Naive B cell (primary cell): Measurements from ENCODE around the gene GBX2. TPM values are rescaled to one million over a fixed set of nuclear protein-coding genes. Genes with fewer than 3 reads are reported as not detected.
A peak's percentile ranks its signal among the peaks of the same experiment; 100 is the strongest.

ENCODE experiments used
- ATAC-seq, 2 donors: fragments of 150-1000 bp; cut with Tn5 transposase; 2 replicates each; pipeline ENCODE4 v1.10.0; 2021; ENCODE audit warnings: low read depth in 2 of 2, mild to moderate bottlenecking in 2 of 2, moderate library complexity in 2 of 2
- DNase-seq: peaks from one replicate; pipeline ENCODE4 v3.0.0; 2022
- H3K27ac Mint-ChIP-seq, 6 donors: one replicate each; pipeline ENCODE4 v1.8.0; 2020 to 2022; ENCODE audit warnings: mild to moderate bottlenecking in 6 of 6, mixed read lengths in 6 of 6, moderate library complexity in 5 of 6, inconsistent platforms in 2 of 6
- H3K27me3 Mint-ChIP-seq, 3 donors: one replicate each; pipeline ENCODE4 v1.8.0; 2021 to 2022; ENCODE audit warnings: mixed read lengths in 3 of 3, mild to moderate bottlenecking in 1 of 3
- H3K36me3 Mint-ChIP-seq, 2 donors: one replicate each; pipeline ENCODE4 v1.8.0; 2020 to 2022; ENCODE audit warnings: mixed read lengths in 2 of 2, inconsistent platforms in 1 of 2, mild to moderate bottlenecking in 1 of 2
- H3K4me1 Mint-ChIP-seq, 3 donors: one replicate each; pipeline ENCODE4 v1.8.0; 2020 to 2022; ENCODE audit warnings: mixed read lengths in 3 of 3, inconsistent platforms in 1 of 3, mild to moderate bottlenecking in 1 of 3, moderate library complexity in 1 of 3
- H3K4me3 Mint-ChIP-seq, 8 donors: one replicate each; pipeline ENCODE4 v1.8.0; 2020 to 2022; ENCODE audit warnings: mild to moderate bottlenecking in 8 of 8, mixed read lengths in 8 of 8, moderate library complexity in 8 of 8, inconsistent platforms in 2 of 8
- H3K9me3 Mint-ChIP-seq, 7 donors: one replicate each; pipeline ENCODE4 v1.8.0; 2020 to 2022; ENCODE audit warnings: mixed read lengths in 7 of 7, mild to moderate bottlenecking in 5 of 7, inconsistent platforms in 2 of 7, moderate library complexity in 1 of 7
- polyA plus RNA-seq, 6 donors: library from polyadenylated mRNA; unstranded; fragments of 300-500 nt; fragmentation: Illumina TruSeq; gene quantifications; one replicate each; pipeline ENCODE4 v1.2.3, GENCODE V29; 2021; ENCODE audit warnings: low read depth in 6 of 6

GBX2 gene
- polyA plus RNA-seq, 6 donors from 2014 or later, result not detected

GRCh38 chr2:236170590-236171165, 2.5 kb upstream of the GBX2 start:
- DNase-seq (no peak), ATAC-seq (no peak)
- H3K27ac Mint-ChIP-seq, result peak overlapping the region in 3 of 6 donors; percentile 30 to 42 (median 42)
- peaks cover 0 to 9% (median 6%) of the 10 kb centered on the region in 3 donors for H3K4me1 Mint-ChIP-seq
- H3K27me3 Mint-ChIP-seq, result peaks cover 52 to 76% (median 60%) of the 10 kb centered on the region in 3 donors
- peak overlapping the region in 1 of 8 donors; percentile 35 for H3K4me3 Mint-ChIP-seq
- peaks cover 0 to 12% (median 0%) of the 10 kb centered on the region in 7 donors for H3K9me3 Mint-ChIP-seq
- no peaks in the 10 kb centered on the region for H3K36me3 Mint-ChIP-seq

DNA sequence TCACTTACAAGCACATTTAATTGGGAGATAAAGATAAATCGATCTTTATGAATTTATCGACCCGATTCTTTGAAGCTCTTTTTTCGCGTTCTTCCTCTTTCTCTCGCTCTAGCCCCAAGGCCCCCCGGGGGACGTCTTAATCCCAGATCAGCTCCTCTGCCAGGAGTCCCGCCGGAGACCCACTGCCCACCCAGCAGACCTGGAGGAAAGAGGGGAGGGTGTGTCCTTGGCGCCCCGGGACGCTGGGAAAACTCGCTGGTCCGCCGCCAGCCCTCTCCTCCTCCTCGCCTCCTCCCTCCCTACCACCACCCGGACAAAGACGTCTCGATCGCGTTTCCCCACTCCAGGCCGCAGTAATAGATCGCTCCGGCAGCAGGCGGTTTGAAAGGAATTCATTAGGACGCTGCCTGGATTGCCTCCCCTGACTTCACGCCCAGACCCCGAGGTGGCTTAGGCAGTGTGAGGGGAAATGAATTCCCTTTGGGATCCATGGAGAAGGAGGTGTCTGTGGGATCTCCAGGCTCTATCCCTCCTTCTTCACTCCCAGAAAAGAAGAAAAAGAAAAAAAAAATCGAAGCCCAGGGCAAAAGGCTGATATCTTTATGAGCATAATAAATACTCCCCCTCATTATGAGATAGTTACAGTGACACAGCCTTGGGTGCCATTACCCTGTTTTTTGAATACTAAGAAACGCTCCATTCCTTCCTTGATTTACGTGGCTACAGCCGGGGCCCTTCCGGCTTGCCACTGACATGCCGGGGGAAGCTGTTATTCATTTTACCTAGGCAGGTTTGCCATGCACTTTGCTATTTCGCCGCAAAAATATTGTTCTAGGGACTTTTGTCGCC, 1.8 kb upstream of the GBX2 start:
- Mint-ChIP-seq H3K4me1 (peaks cover 0 to 12% (median 6%) of the 10 kb centered on the region in 3 donors), H3K27me3 (peaks cover 50 to 73% (median 52%) of the 10 kb centered on the region in 3 donors), H3K4me3 (peak overlapping the region in 2 of 8 donors; percentile 2 to 16), H3K36me3 (no peaks in the 10 kb centered on the region), H3K9me3 (peaks cover 0 to 12% (median 0%) of the 10 kb centered on the region in 7 donors), H3K27ac (peak overlapping the region in 3 of 6 donors; percentile 42 to 83 (median 78))
- DNase-seq (no peak), ATAC-seq (no peak)

DNA sequence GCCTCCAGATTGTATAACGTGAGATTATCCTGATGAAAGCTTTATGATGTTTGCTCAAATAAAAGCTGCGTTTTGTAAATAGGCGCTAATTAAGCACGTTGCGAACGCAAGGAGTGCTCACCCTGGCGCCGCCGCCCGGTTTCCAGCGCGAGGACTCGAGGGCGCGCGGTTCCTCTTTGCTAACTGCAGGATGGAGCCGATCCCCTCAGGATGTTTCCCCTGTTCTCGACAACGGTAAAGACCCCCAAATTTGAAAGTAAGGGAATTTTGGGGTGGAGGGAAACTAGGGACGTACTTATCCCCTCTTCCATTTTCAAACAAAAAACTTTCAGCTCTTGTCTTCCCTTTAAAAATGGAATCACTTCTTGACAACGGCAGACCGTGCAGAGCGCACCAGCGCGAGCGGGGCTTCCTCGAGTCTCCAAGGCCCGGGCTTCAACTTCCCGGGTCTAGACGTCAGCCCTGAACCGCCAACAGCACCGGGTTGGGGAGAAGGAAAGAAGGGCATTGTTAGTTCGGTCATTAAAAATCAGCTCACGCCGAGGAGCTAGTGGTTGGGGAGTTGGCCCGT, 1.1 kb upstream of the GBX2 start:
- H3K4me1 Mint-ChIP-seq, result peaks cover 0 to 15% (median 6%) of the 10 kb centered on the region in 3 donors
- ATAC-seq, result no peak
- no peak for DNase-seq
- peaks cover 45 to 71% (median 49%) of the 10 kb centered on the region in 3 donors for H3K27me3 Mint-ChIP-seq
- H3K9me3 Mint-ChIP-seq, result peaks cover 0 to 11% (median 0%) of the 10 kb centered on the region in 7 donors
- peak overlapping the region in 1 of 8 donors; percentile 2 for H3K4me3 Mint-ChIP-seq
- peak overlapping the region in 2 of 6 donors; percentile 78 to 83 for H3K27ac Mint-ChIP-seq
- H3K36me3 Mint-ChIP-seq, result no peaks in the 10 kb centered on the region

DNA sequence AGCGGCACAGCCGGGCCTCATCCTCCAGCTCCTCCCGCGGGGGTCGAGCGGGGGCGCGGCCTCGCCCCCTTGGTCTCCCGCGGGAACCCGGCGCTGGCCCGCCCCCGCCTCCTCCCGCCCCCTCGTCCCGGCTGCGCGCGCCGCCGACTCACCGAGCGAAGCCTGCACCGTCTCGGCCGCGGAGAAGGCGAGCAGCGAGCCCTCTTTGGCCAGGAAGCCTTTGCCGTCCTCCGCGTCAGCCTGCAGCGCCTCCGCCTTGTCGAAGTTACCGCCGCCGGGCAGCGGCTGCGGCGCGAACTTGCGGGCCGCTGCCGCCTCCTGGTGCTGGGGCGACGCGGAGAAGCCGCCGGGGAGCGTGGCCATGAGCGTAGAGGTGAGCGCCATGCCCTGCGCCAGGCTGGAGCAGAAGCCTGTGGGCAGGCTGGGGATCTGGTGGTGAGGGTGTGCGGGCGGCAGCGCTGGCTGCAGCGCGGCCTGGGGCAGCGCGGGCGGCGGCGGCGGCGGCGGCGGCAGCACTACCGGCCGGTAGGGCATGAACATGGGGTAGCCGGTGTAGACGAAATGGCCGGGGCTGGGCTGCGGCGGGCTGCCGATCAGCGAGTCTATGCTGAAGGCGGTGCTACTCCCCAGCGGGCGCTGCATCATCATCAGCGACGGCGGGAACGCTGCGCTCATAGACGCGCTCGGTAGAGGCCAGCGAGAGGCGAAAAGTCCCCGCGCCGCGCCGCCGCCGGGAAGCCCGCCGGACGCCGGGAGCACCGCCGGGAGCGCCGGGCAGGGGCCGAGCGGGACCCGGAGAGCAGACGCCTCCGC, 683 bp downstream of the GBX2 start:
- Mint-ChIP-seq H3K27ac (no peak overlapping the region), H3K9me3 (peaks cover 0 to 8% (median 0%) of the 10 kb centered on the region in 7 donors), H3K27me3 (peaks cover 43 to 58% (median 47%) of the 10 kb centered on the region in 3 donors), H3K36me3 (no peaks in the 10 kb centered on the region), H3K4me1 (peaks cover 0 to 15% (median 6%) of the 10 kb centered on the region in 3 donors), H3K4me3 (no peak overlapping the region)
- no peak for ATAC-seq
- DNase-seq, result no peak

- Mint-ChIP-seq H3K27ac (peak overlapping the region in 1 of 6 donors; percentile 93), H3K4me3 (peak overlapping the region in 4 of 8 donors; percentile 43 to 79 (median 64)), H3K4me1 (peaks cover 0 to 15% (median 6%) of the 10 kb centered on the region in 3 donors), H3K27me3 (peaks cover 44 to 60% (median 46%) of the 10 kb centered on the region in 3 donors), H3K36me3 (no peaks in the 10 kb centered on the region), H3K9me3 (peaks cover 0 to 8% (median 0%) of the 10 kb centered on the region in 7 donors)
- DNase-seq, result no peak
- no peak for ATAC-seq
These were observed 1.3 kb downstream of the GBX2 start for GRCh38 chr2:236166796-236167296.

DNA sequence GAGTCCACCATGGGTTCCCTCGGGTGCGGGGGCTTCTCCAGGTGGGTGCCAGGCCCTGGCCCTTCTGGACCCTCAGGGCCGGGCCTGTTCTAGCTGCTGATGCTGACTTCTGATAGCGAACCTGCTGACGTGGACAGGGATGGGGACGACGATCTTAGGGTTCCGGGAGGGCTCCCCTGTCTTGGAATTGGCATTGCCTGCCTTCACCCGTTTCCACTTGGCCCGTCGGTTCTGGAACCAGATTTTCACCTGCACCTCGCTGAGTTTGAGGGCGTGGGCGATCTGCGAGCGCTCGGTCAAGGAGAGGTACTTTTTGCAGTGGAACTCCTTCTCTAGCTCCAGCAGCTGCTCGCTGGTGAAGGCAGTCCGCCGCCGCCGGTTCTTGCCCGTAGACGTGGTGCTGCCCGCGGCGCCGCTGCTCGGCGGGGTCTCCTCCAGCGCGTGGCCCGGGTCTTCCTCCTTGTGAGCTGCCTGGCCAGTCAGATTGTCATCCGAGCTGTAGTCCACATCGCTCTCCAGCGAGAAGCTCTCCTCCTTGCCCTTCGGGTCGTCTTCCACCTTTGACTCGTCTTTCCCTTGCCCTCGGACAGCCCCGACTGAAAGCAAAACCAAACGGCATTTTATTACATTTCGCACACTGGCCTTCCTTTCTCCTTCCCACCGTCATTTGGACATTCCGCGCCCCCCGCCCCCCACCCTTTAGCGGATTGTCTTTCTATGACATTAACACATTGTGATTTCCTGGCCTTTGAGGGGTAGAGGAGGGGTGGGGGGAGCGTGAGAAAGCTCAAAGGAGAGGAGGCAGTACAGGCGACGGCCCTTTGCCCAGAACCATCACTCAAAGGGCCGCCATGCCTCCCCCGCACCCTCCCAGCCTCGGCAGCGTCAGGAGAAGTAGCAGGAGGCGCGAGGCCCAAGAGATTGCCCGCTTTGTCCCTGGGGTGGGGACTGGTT, 2.1 kb downstream of the GBX2 start:
- peaks cover 0 to 15% (median 6%) of the 10 kb centered on the region in 3 donors for H3K4me1 Mint-ChIP-seq
- peak overlapping the region in 1 of 6 donors; percentile 93 for H3K27ac Mint-ChIP-seq
- peaks cover 0 to 8% (median 0%) of the 10 kb centered on the region in 7 donors for H3K9me3 Mint-ChIP-seq
- H3K36me3 Mint-ChIP-seq, result no peaks in the 10 kb centered on the region
- no peak for ATAC-seq
- peaks cover 48 to 60% (median 52%) of the 10 kb centered on the region in 3 donors for H3K27me3 Mint-ChIP-seq
- no peak for DNase-seq
- peak overlapping the region in 7 of 8 donors; percentile 21 to 79 (median 55) for H3K4me3 Mint-ChIP-seq

- ATAC-seq (no peak), DNase-seq (no peak)
- Mint-ChIP-seq H3K27ac (peak overlapping the region in 1 of 6 donors; percentile 58), H3K4me3 (peak overlapping the region in 2 of 8 donors; percentile 61 to 65), H3K36me3 (no peaks in the 10 kb centered on the region), H3K9me3 (peaks cover 0 to 5% (median 0%) of the 10 kb centered on the region in 7 donors), H3K27me3 (peaks cover 44 to 60% (median 49%) of the 10 kb centered on the region in 3 donors), H3K4me1 (peaks cover 0 to 15% (median 6%) of the 10 kb centered on the region in 3 donors)
These were observed 3.0 kb downstream of the GBX2 start for GRCh38 chr2:236164925-236165841.

DNA sequence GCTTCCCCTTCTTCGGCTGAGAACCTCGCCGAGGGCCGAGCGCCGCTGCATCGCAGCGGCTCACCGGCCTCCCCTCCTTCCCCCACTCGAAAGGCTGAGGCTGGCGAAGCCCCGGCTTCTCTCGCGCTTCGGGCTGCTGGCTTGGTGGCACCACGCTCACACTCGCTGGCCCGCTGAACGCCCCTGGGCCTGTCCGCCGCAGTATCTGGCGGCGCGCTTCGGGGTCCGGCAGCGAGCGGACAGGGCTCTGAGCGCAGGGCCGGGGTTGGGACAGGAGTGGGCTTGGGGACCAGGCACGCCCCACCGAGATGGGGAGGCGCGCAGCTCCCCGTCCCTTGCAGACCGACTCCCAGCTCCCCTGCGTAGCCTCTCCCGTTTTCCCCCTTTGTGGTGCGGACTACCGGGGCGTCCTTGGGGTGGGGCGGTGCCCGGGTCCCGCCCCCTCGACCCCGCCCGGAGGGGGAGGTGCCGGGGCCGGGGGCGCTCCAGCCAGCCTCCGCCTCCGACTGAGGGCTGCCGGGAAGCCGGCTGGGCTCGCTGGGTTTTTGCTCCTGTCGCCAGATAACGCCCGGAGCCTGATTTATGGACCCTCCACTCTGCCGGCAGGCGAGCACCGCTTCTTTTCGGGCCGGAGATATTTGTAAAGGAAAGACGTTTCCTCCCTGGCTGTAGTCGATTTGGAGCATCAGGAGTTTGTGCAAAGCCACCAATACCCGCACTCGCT, 3.8 kb downstream of the GBX2 start:
- Mint-ChIP-seq H3K27me3 (peaks cover 39 to 55% (median 49%) of the 10 kb centered on the region in 3 donors), H3K36me3 (no peaks in the 10 kb centered on the region), H3K4me1 (peaks cover 0 to 15% (median 6%) of the 10 kb centered on the region in 3 donors), H3K9me3 (peaks cover 0 to under 1% (median 0%) of the 10 kb centered on the region in 7 donors), H3K4me3 (peak overlapping the region in 2 of 8 donors; percentile 49 to 61), H3K27ac (peak overlapping the region in 1 of 6 donors; percentile 29)
- DNase-seq (no peak), ATAC-seq (no peak)

DNA sequence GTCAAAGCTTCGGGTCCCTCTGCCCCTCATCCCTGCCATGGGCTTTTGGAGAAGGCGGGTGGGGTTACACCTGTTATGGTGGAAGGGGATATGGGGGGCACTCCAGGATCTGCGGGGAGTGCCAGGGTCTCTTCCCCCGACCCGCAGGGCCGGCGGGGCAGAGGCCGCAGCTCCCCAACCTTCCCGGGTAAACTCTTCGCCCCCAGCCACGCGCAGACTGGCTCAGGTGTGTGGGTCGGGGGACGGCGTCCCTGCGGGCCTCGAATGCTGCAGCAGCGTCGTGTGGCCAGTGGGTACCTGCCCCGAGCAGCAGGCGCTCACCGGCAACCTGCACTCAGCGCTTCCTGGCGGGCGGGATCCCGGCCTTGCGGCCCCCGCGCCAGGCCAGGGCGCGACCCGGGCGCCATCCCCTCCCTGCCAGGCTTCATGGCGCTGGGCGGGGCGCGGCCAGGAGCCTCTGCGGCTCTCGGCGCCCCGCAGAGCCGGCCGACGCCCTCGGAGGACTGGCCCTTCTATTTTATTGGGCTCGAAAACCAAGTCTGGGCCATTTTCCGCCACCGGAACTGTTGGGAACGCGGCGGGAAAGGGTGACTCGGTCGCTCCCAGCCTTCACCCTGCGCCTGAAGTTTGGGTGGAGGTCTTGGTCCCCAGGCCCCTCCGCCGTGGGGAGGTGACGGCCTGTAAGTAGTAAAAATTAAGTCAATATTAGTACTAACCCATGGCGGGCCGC, 4.5 kb downstream of the GBX2 start:
- ATAC-seq (no peak), DNase-seq (no peak)
- Mint-ChIP-seq H3K4me1 (peaks cover 0 to 15% (median 6%) of the 10 kb centered on the region in 3 donors), H3K4me3 (no peak overlapping the region), H3K27me3 (peaks cover 32 to 59% (median 55%) of the 10 kb centered on the region in 3 donors), H3K36me3 (no peaks in the 10 kb centered on the region), H3K27ac (peak overlapping the region in 1 of 6 donors; percentile 51), H3K9me3 (no peaks in the 10 kb centered on the region)
